ENCODE measurements around the gene SPRY2. TPM values are rescaled to one million over a fixed set of nuclear protein-coding genes. Genes with fewer than 3 reads are reported as not detected.
A peak's percentile ranks its signal among the peaks of the same experiment; 100 is the strongest.

The SPRY2 gene
- total RNA-seq, 3 donors from 2014 or later (not counting 1 experiment from before 2014, with no cell fraction given): 2.7 to 7.3 (median 3.0) TPM

DNA sequence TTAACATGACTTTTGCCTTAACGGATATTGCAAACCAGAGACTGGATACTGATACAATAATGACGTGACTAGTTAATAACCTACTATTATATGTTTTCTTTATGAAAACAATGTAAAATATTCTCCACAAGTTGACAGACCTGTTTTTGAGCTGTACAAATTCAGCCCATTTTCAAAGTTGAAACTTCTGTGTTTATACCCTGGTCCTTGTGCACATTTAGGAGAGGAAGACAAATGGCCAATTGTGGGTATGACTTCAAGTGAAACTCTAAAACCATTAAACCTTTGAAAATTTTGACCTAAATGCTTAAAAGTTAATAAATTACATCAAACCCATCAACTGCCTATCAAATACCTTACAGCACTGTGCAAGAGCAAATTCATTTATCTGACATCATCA, 8.9 kb downstream of the SPRY2 start:
- no peaks in the 10 kb centered on the region for H3K27me3 Mint-ChIP-seq (ENCODE audit: low read depth in 2 of 2)
- H3K36me3 Mint-ChIP-seq: peaks cover 7% of the 10 kb centered on the region
- Histone ChIP-seq H3K4me3 (ENCODE audit: low read length) (no peak overlapping the region), H3K27ac (ENCODE audit: low read length) (no peak overlapping the region), H3K27me3 (ENCODE audit: control insufficient read depth, insufficient read depth, low read length) (no peaks in the 10 kb centered on the region), H3K36me3 (ENCODE audit: control insufficient read depth, insufficient read depth, low read length) (peaks cover 8% of the 10 kb centered on the region), H3K4me1 (ENCODE audit: control insufficient read depth, insufficient read depth, low read length) (peaks cover 5% of the 10 kb centered on the region), H3K9me3 (ENCODE audit: control insufficient read depth, insufficient read depth, low read length) (no peaks in the 10 kb centered on the region)
- H3K4me1 Mint-ChIP-seq: peaks cover 11 to 35% of the 10 kb centered on the region in 2 donors
- ATAC-seq (no peak), DNase-seq (no peak)
- peak overlapping the region in 1 of 2 donors; percentile 13 for H3K27ac Mint-ChIP-seq
- no peak for TF ChIP-seq CTCF (IDR thresholded peaks at IDR 0.05)
- intact Hi-C loops (cut with micrococcal nuclease): no loop called here
- no peaks in the 10 kb centered on the region for H3K9me3 Mint-ChIP-seq
- WGBS (ENCODE audit: insufficient coverage): no CpG with 5 or more reads among the region's 2 CpGs
- H3K4me3 Mint-ChIP-seq: no peak overlapping the region

DNA sequence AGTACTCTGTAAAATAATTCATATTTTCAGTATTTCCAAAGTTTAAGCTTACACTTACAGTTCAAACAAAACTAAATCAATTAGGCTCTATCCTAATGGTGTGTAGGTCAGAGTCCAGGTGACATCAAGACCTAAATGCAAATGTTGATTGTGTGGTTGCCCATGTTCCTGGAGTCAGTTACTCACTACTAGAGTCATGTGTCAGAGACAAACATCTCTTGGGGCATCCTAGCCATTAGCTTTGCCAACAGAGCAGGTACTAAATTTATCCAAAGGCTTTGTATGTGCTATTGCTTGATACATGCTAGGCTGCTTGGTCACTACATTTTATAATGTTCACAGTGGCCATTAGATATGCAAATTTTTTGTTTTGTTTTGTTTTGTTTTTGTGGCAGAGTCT, 11.7 kb downstream of the SPRY2 start:
- Histone ChIP-seq H3K4me1 (ENCODE audit: control insufficient read depth, insufficient read depth, low read length) (no peaks in the 10 kb centered on the region), H3K9me3 (ENCODE audit: control insufficient read depth, insufficient read depth, low read length) (no peaks in the 10 kb centered on the region), H3K27ac (ENCODE audit: low read length) (no peak overlapping the region), H3K4me3 (ENCODE audit: low read length) (no peak overlapping the region), H3K27me3 (ENCODE audit: control insufficient read depth, insufficient read depth, low read length) (no peaks in the 10 kb centered on the region), H3K36me3 (ENCODE audit: control insufficient read depth, insufficient read depth, low read length) (peaks cover 4% of the 10 kb centered on the region)
- Mint-ChIP-seq H3K36me3 (no peaks in the 10 kb centered on the region), H3K9me3 (no peaks in the 10 kb centered on the region), H3K27ac (no peak overlapping the region), H3K27me3 (ENCODE audit: low read depth in 2 of 2) (no peaks in the 10 kb centered on the region), H3K4me1 (peaks cover 0 to 19% of the 10 kb centered on the region in 2 donors), H3K4me3 (no peak overlapping the region)
- DNase-seq (no peak), ATAC-seq (no peak)
- intact Hi-C loops (cut with micrococcal nuclease): no loop called here
- no peak for TF ChIP-seq CTCF (IDR thresholded peaks at IDR 0.05)

GRCh38 chr13:80319004-80319403, 21.9 kb downstream of the SPRY2 start:
- intact Hi-C loops (cut with micrococcal nuclease): no loop called here
- TF ChIP-seq CTCF (IDR thresholded peaks at IDR 0.05): no peak
- no peaks in the 10 kb centered on the region for H3K4me1 ChIP-seq (ENCODE audit: control insufficient read depth, insufficient read depth, low read length)
- Mint-ChIP-seq H3K36me3 (no peaks in the 10 kb centered on the region), H3K4me1 (no peaks in the 10 kb centered on the region), H3K27me3 (ENCODE audit: low read depth in 2 of 2) (peaks cover 0 to 3% of the 10 kb centered on the region in 2 donors), H3K4me3 (no peak overlapping the region), H3K9me3 (no peaks in the 10 kb centered on the region), H3K27ac (no peak overlapping the region)
- ATAC-seq (no peak), DNase-seq (no peak)
- H3K4me3 ChIP-seq (ENCODE audit: low read length): no peak overlapping the region
- no peaks in the 10 kb centered on the region for H3K27me3 ChIP-seq (ENCODE audit: control insufficient read depth, insufficient read depth, low read length)
- H3K27ac ChIP-seq (ENCODE audit: low read length): no peak overlapping the region
- no peaks in the 10 kb centered on the region for H3K9me3 ChIP-seq (ENCODE audit: control insufficient read depth, insufficient read depth, low read length)
- 100% methylated on average over 2 of the region's 2 CpGs for WGBS (ENCODE audit: insufficient coverage)
- H3K36me3 ChIP-seq (ENCODE audit: control insufficient read depth, insufficient read depth, low read length): no peaks in the 10 kb centered on the region

Measured in natural killer cell (primary cell).